SHP77 (cell line): ENCODE results near the gene CTXN1.

Experiments
- DNase-seq, 2 experiments: peaks; one replicate each; lab custom pipeline; 2025; lab: John Stamatoyannopoulos, UW

Gene CTXN1

GRCh38 chr19:7914099-7914498 lies 11.8 kb downstream of the CTXN1 start:
- no peak for DNase-seq

GRCh38 chr19:7913652-7914051 lies 12.3 kb downstream of the CTXN1 start:
- no peak for DNase-seq

GRCh38 chr19:7912697-7913564 lies 13.0 kb downstream of the CTXN1 start:
- no peak for DNase-seq

- DNase-seq = no peak
Observed at GRCh38 chr19:7912144-7912696, 13.7 kb downstream of the CTXN1 start.

GRCh38 chr19:7911508-7912143 lies 14.3 kb downstream of the CTXN1 start:
- DNase-seq = no peak

GRCh38 chr19:7910321-7911161 lies 15.4 kb downstream of the CTXN1 start:
- no peak for DNase-seq

GRCh38 chr19:7909471-7910067 lies 16.4 kb downstream of the CTXN1 start:
- DNase-seq = no peak

GRCh38 chr19:7908742-7909461 lies 17.0 kb downstream of the CTXN1 start:
- no peak for DNase-seq

- no peak for DNase-seq
Observed at GRCh38 chr19:7908078-7908699, 17.7 kb downstream of the CTXN1 start.

GRCh38 chr19:7907544-7907943 lies 18.4 kb downstream of the CTXN1 start:
- no peak for DNase-seq

GRCh38 chr19:7907122-7907521 lies 18.8 kb downstream of the CTXN1 start:
- DNase-seq = no peak

GRCh38 chr19:7905859-7906258 lies 20.1 kb downstream of the CTXN1 start:
- DNase-seq = no peak

GRCh38 chr19:7905268-7905667 lies 20.7 kb downstream of the CTXN1 start:
- no peak for DNase-seq

GRCh38 chr19:7904074-7905020 lies 21.6 kb downstream of the CTXN1 start:
- peak in 1 of 2 experiments; percentile 48 for DNase-seq

GRCh38 chr19:7903244-7904073 lies 22.5 kb downstream of the CTXN1 start, which contains the start of gene MAP2K7:
Gene MAP2K7 (plus strand): TSS chr19:7903877. CDS start chr19:7903945, 68 bp downstream.
- peak; percentile 98 for DNase-seq

GRCh38 chr19:7902796-7903243 lies 23.1 kb downstream of the CTXN1 start:
- no peak for DNase-seq

- DNase-seq = no peak
Observed at GRCh38 chr19:7901337-7901736, 24.6 kb downstream of the CTXN1 start.

GRCh38 chr19:7900931-7901330 lies 25.0 kb downstream of the CTXN1 start:
- no peak for DNase-seq
